Upper lobe of left lung (tissue), 4 donors: ENCODE results near the gene KLF7.

Experiments
- CTCF ChIP-seq, 6 experiments: fragments of 450-650 bp in 4 of 6; fragments of 200-600 bp in 2 of 6; sonication (generic) in 2 of 6; IDR thresholded peaks; one replicate each; pipeline ENCODE4 v1.5.1; 2016 to 2019; ENCODE audit warnings: antibody characterized with exemption in 6 of 6
- EP300 ChIP-seq, 4 donors: sonication (generic); formaldehyde crosslinking; IDR thresholded peaks; one replicate each; pipeline ENCODE4 v1.5.1; 2017; ENCODE audit warnings: antibody characterized with exemption in 4 of 4, control low read depth in 2 of 4
- POLR2A ChIP-seq, 4 donors: fragments of 450-650 bp; IDR thresholded peaks; one replicate each; pipeline ENCODE4 v1.5.1; 2016 to 2017; ENCODE audit warnings: antibody characterized with exemption in 4 of 4, mild to moderate bottlenecking in 2 of 4
- POLR2AphosphoS5 ChIP-seq, 2 donors: sonication (generic); formaldehyde crosslinking; IDR thresholded peaks; one replicate each; pipeline ENCODE4 v1.5.1; 2017; ENCODE audit warnings: antibody characterized with exemption in 2 of 2

GRCh38 chr2:207133458-207133819, 32.3 kb downstream of the KLF7 start:
- TF ChIP-seq CTCF (IDR thresholded peaks at IDR 0.05) (no peak), POLR2A (IDR thresholded peaks at IDR 0.05) (no peak), POLR2AphosphoS5 (IDR thresholded peaks at IDR 0.05) (no peak), EP300 (IDR thresholded peaks at IDR 0.05) (no peak)
